ENCODE measurements around the gene IPCEF1.

The IPCEF1 gene

GRCh38 chr6:154289818-154290508 lies 66.6 kb downstream of the IPCEF1 start:
- DNase-seq: no peak

- no peak for DNase-seq
Observed at GRCh38 chr6:154285826-154286225, 70.8 kb downstream of the IPCEF1 start.

GRCh38 chr6:154284313-154284853 lies 72.2 kb downstream of the IPCEF1 start:
- no peak for DNase-seq

- no peak for DNase-seq
Observed at GRCh38 chr6:154280521-154280920, 76.1 kb downstream of the IPCEF1 start.

GRCh38 chr6:154277629-154278017 lies 79.0 kb downstream of the IPCEF1 start:
- DNase-seq: peak; percentile 19

- DNase-seq: no peak
Observed at GRCh38 chr6:154276810-154277628, 79.6 kb downstream of the IPCEF1 start.

GRCh38 chr6:154274168-154274567 lies 82.4 kb downstream of the IPCEF1 start:
- DNase-seq: no peak

- DNase-seq: no peak
Observed at GRCh38 chr6:154268486-154268885, 88.1 kb downstream of the IPCEF1 start.

GRCh38 chr6:154267508-154268106 lies 89.0 kb downstream of the IPCEF1 start:
- DNase-seq: no peak

GRCh38 chr6:154266560-154267099 lies 90.0 kb downstream of the IPCEF1 start:
- DNase-seq: no peak

GRCh38 chr6:154261688-154262397 lies 94.8 kb downstream of the IPCEF1 start:
- DNase-seq: no peak

GRCh38 chr6:154258064-154258757 lies 98.4 kb downstream of the IPCEF1 start:
- DNase-seq: no peak

GRCh38 chr6:154257067-154257466 lies 99.5 kb downstream of the IPCEF1 start:
- no peak for DNase-seq

- no peak for DNase-seq
Observed at GRCh38 chr6:154252678-154253077, 103.9 kb downstream of the IPCEF1 start.

- no peak for DNase-seq
Observed at GRCh38 chr6:154251116-154251515, 105.5 kb downstream of the IPCEF1 start.

- no peak for DNase-seq
Observed at GRCh38 chr6:154249499-154250298, 106.9 kb downstream of the IPCEF1 start.

- DNase-seq: peak; percentile 52
Observed at GRCh38 chr6:154247119-154247861, 109.3 kb downstream of the IPCEF1 start.

GRCh38 chr6:154246723-154247118 lies 109.9 kb downstream of the IPCEF1 start:
- no peak for DNase-seq

- DNase-seq: no peak
Observed at GRCh38 chr6:154245506-154245905, 111.1 kb downstream of the IPCEF1 start.
